Sigmoid colon (tissue), 4 donors: ENCODE results near the gene HBS1L.

Experiments
- CTCF ChIP-seq, 4 experiments: fragments of 450-650 bp in 3 of 4; fragments of 200-600 bp in 1 of 4; IDR thresholded peaks; one replicate each; pipeline ENCODE4 v1.5.1; 2016 to 2019; ENCODE audit warnings: antibody characterized with exemption in 4 of 4, mild to moderate bottlenecking in 3 of 4, moderate library complexity in 2 of 4
- EP300 ChIP-seq, 4 donors: sonication (generic); formaldehyde crosslinking; IDR thresholded peaks; one replicate each; pipeline ENCODE4 v1.6.1; 2017; ENCODE audit warnings: antibody characterized with exemption in 4 of 4
- POLR2A ChIP-seq, 2 donors: fragments of 450-650 bp; IDR thresholded peaks; one replicate each; pipeline ENCODE4 v1.6.1; 2016; ENCODE audit warnings: antibody characterized with exemption in 2 of 2, mild to moderate bottlenecking in 2 of 2, moderate library complexity in 2 of 2
- POLR2AphosphoS5 ChIP-seq, 4 donors: sonication (generic); formaldehyde crosslinking; IDR thresholded peaks; one replicate each; pipeline ENCODE4 v1.6.1; 2017; ENCODE audit warnings: antibody characterized with exemption in 4 of 4

GRCh38 chr6:134962421-134962820, 92.2 kb downstream of the HBS1L start:
- TF ChIP-seq CTCF (IDR thresholded peaks at IDR 0.05) (no peak), POLR2A (IDR thresholded peaks at IDR 0.05) (no peak), EP300 (IDR thresholded peaks at IDR 0.05) (no peak), POLR2AphosphoS5 (IDR thresholded peaks at IDR 0.05) (no peak)
